ENCODE data around the gene DNASE1L1.
"Not testable (repeated sequence)": the region's sequence is repeated elsewhere in the genome, so short reads cannot be mapped to it uniquely, and the experiment has no call there.

The DNASE1L1 gene

GRCh38 chrX:154402622-154403127 lies 6.4 kb downstream of the DNASE1L1 start:
- Histone ChIP-seq H3K36me3 (ENCODE audit: control insufficient read depth, insufficient read depth, low read length) (peaks cover 11% of the 10 kb centered on the region), H3K4me3 (replicated peaks; ENCODE audit: low read depth, low read length) (no peak overlapping the region), H3K27me3 (replicated peaks; ENCODE audit: control insufficient read depth, insufficient read depth, low read length) (no peaks in the 10 kb centered on the region)
- no peak for DNase-seq (ENCODE audit: extremely low read depth, insufficient read length)
- no peak for TF ChIP-seq CTCF (IDR thresholded peaks at IDR 0.05; ENCODE audit: insufficient read depth, low read length, poor library complexity, severe bottlenecking)

GRCh38 chrX:154401918-154402621 lies 7.0 kb downstream of the DNASE1L1 start:
- no peaks in the 10 kb centered on the region for H3K27me3 ChIP-seq (replicated peaks; ENCODE audit: control insufficient read depth, insufficient read depth, low read length)
- DNase-seq (ENCODE audit: extremely low read depth, insufficient read length), result no peak
- no peak for TF ChIP-seq CTCF (IDR thresholded peaks at IDR 0.05; ENCODE audit: insufficient read depth, low read length, poor library complexity, severe bottlenecking)
- H3K4me3 ChIP-seq (replicated peaks; ENCODE audit: low read depth, low read length), result no peak overlapping the region
- H3K36me3 ChIP-seq (ENCODE audit: control insufficient read depth, insufficient read depth, low read length), result peaks cover 11% of the 10 kb centered on the region

- TF ChIP-seq CTCF (IDR thresholded peaks at IDR 0.05; ENCODE audit: insufficient read depth, low read length, poor library complexity, severe bottlenecking), result no peak
- Histone ChIP-seq H3K4me3 (replicated peaks; ENCODE audit: low read depth, low read length) (no peak overlapping the region), H3K36me3 (ENCODE audit: control insufficient read depth, insufficient read depth, low read length) (peaks cover 11% of the 10 kb centered on the region), H3K27me3 (replicated peaks; ENCODE audit: control insufficient read depth, insufficient read depth, low read length) (no peaks in the 10 kb centered on the region)
- no peak for DNase-seq (ENCODE audit: extremely low read depth, insufficient read length)
These were observed 7.8 kb downstream of the DNASE1L1 start for GRCh38 chrX:154401045-154401799.

- not testable (repeated sequence) for DNase-seq (ENCODE audit: extremely low read depth, insufficient read length); H3K27me3 ChIP-seq (replicated peaks; ENCODE audit: control insufficient read depth, insufficient read depth, low read length)
- Histone ChIP-seq H3K36me3 (ENCODE audit: control insufficient read depth, insufficient read depth, low read length) (peaks cover 11% of the 10 kb centered on the region), H3K4me3 (replicated peaks; ENCODE audit: low read depth, low read length) (peak overlapping the region; percentile 89)
These were observed 8.7 kb downstream of the DNASE1L1 start for GRCh38 chrX:154400369-154400817.

GRCh38 chrX:154399527-154400368 lies 9.3 kb downstream of the DNASE1L1 start:
- H3K4me3 ChIP-seq (replicated peaks; ENCODE audit: low read depth, low read length), result peak overlapping the region; percentile 89
- no peak for TF ChIP-seq CTCF (IDR thresholded peaks at IDR 0.05; ENCODE audit: insufficient read depth, low read length, poor library complexity, severe bottlenecking)
- DNase-seq (ENCODE audit: extremely low read depth, insufficient read length), result no peak

More at GRCh38 chrX:154399527-154400368, 9.3 kb downstream of the DNASE1L1 start:
- Histone ChIP-seq H3K36me3 (ENCODE audit: control insufficient read depth, insufficient read depth, low read length) (peaks cover 11% of the 10 kb centered on the region), H3K27me3 (replicated peaks; ENCODE audit: control insufficient read depth, insufficient read depth, low read length) (no peaks in the 10 kb centered on the region)

Measured in GM06990 (cell line).